Right ventricle myocardium superior (tissue), 1 donor: ENCODE data around the gene MRPL54. TPM values are rescaled to one million over a fixed set of nuclear protein-coding genes. Genes with fewer than 3 reads are reported as not detected.
"Not testable (repeated sequence)": the region's sequence is repeated elsewhere in the genome, so short reads cannot be mapped to it uniquely, and the experiment has no call there.

Source experiments
- ATAC-seq: fragments of 200-7000 bp; cut with Tn5 transposase; one replicate; pipeline ENCODE4 v1.9.1; 2020; ENCODE audit warnings: mild to moderate bottlenecking; ENCODE audit not compliant: poor library complexity
- DNase-seq: peaks from one replicate; pipeline ENCODE4 v3.0.0-alpha.2; 2020
- intact Hi-C: fragments of 100-400 bp; cut with DNase I; formaldehyde crosslinking; loops from one replicate; pipeline ENCODE4 v1.11.2; 2022
- total RNA-seq: library from RNA; stranded (reverse); fragmentation: NEBNext Ultra II Directional; extraction: Animal tissue kit (Norgen Biotek cat#: 25700); gene quantifications from one replicate; pipeline ENCODE4 v1.2.1, GENCODE V29; 2021
- donor health status: DM: no; HTN: yes; CAD: no; lungs with severe emphysema.

Gene MRPL54
- total RNA-seq, 1 donor from 2014 or later = 70.5 TPM

DNA sequence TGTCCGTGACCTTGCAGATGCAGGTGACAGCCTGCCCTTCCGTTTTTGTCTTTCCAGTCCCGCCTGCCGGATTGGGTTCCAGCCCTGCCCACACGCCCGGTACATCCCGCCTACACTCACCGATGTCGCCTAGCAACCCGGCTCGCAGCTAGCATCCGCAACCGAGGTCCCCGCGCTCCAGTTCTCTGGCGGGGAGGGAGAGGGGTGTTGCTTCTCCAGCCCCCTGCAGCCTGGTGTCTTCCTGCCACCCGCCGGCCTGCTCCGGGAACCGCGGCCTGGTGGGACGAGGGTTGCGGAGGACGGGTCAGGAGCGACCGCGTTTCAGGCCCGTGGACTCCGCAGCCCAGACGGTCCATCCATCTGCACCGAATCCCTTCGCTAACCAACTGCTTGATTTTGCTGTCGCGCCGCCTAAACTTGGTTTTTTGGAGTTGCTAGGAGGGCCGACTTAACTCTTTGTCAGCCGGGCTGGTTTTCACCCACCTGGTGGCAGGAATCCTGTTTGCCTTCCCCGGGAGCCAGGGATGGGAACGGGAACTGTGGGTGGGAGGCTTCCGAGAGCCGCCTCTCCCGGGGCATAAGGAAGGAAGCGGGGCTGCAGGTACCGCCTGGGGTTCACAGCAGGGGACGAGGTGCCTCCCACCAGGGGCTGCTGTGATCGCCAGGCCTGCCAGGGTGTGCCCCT is 39.1 kb downstream of the MRPL54 start:
- intact Hi-C loops = no loop called here
- DNase-seq (no peak), ATAC-seq (peak; percentile 34)

DNA sequence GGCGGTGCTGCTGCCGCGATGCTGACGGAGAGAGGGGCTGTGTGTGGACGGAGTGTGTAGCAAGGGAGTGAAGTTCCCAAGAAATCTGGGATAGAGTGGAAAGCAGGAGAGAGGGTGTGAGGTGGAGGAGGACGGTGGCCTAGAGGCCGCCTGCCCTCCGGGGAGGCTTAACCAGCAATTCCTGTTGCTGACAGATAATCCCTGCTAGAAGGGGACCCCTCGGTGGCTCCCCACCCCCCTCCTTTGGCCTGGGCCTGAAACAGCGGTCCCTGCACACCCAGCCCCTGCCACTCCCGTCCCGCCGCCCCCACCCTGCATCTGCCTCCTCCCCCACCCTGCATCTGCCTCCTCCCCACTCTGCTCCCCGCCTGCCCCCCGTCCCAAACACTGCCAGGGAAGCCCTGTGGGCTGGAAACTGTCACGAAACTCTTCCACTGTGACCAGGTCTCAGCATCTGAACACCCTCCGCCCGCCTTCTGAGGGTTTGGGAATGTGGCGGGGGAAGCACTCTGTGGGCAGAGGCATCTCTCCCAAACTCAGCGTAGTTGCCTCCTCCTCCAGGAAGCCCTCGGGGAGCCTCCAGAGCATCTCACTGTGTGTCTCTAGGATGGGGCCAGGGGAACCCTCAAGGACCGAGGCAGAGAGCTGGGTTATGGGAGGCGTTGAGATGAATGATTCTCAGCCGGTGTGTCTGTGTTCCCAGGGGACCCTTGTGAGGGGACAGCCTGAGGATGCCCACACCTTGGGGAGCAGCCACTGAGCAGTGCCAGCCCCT is 40.8 kb downstream of the MRPL54 start:
- no peak for DNase-seq
- no peak for ATAC-seq
- intact Hi-C loops = no loop called here

DNA sequence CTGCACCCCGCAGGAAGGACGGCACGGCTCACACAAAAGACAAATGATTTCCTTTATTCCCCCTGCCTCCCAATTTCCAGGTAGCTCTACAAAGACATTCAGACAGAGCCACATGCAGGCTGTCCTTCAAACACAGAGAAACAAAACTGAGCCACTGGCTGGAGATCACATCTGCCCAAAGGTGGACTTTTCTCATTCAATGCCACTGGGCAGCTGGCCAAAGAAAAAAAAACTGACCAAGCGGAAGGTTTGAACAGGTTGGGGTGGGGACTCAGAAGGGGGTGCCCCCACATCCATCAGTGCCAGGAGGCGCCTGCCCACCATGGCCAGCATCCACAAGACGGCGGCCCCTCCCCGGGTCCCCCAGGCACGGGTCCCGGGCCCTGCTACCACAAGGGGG is 41.5 kb downstream of the MRPL54 start:
- no peak for DNase-seq
- ATAC-seq = no peak
- intact Hi-C loops = no loop called here

DNA sequence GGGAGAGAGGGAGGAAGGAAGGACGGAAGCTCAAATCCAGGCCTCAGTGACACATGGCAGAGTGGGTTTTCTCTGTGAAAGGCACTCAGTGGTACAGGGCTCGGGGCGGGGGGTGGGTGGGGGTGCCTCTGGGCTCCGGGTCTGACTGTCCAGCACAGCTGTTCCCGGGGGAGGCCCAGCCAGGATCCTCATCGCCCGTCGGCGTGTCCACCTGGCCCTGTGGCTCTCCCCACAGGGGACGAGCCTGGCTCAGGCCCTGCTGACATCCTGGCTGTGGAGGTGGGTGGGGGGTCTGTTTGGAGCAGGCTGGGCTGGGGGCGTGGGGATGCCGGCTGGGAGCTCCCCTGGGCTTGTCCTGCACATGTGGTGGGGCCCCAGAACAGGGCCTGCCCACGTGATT is 41.9 kb downstream of the MRPL54 start:
- ATAC-seq (no peak), DNase-seq (no peak)
- intact Hi-C loops = no loop called here

DNA sequence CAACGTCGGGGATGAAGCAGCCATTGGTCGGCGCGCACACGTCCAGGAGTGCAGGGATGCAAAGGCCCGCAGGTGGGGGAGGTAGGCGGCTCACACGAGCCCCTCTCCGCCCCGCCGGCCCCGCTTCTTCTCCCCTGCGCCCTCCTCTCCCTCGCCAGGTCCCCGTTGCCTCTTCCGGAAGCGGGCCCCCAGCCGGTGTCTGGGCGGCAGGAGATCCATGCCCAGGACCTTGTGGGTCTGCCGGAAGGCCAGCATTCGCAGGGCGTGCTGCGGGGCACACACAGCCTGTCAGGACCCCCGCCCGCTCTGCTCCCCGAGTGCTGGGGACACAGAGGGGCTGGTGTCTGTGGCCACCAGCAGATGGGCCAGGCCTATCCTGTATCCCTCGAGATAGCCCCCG is 43.4 kb downstream of the MRPL54 start:
- intact Hi-C loops = no loop called here

DNA sequence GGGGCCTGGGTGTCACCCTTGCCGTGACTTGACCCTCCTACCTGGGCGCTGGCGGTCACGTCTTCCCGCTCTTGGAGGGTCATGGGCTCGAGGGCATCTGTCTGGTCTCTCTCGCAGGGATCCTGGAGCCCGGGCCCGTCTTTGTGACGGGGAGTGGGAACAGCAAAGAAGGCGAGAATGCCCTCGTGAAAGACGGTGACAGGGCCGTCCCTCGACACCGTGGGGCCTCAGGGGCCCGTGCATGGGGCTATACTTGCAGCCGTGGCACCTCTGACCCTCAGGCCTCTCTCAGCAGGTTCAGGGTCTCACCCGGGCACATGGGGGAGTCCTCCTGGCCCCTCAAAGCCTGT is 44.6 kb downstream of the MRPL54 start:
- intact Hi-C loops = no loop called here
- DNase-seq (no peak), ATAC-seq (no peak)

More for the DNA sequence above, 43.4 kb downstream of the MRPL54 start:
- DNase-seq (no peak), ATAC-seq (no peak)

DNA sequence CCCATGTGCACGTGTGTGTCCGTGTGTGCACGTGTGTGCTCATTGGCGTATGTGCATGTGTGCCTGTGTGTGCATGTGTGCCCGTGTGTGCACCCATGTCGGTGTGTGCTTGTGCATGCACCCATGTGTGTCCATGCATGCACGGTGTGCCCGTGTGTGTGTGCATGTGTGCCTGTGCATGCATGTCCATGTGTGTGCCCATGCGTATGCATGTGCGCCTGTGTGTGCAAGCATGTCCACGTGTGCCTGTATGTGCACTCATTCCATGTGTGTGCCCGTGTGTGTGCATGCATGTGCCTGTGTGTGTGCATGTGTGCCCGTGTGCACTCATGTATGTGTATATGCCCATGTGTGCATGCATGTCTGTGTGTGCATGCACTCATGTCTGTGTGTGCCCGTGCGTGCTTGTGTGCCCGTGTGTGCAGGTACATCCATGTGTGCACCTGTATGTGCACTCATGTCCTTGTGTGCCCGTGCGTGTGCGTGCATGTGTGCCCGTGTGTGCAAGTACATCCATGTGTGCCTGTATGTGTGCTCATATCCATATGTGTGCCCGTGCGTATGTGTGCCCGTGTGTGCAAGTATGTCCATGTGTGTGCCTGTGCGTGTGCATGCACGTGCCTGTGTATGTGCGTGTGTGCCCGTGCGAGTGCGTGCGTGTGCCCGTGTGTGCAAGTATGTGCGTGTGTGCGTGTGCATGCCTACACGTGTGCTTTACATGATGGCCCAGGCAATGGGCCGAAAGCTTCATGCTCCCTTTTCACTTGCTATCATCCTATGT is 45.3 kb downstream of the MRPL54 start:
- ATAC-seq (no peak), DNase-seq (no peak)
- intact Hi-C loops = no loop called here

DNA sequence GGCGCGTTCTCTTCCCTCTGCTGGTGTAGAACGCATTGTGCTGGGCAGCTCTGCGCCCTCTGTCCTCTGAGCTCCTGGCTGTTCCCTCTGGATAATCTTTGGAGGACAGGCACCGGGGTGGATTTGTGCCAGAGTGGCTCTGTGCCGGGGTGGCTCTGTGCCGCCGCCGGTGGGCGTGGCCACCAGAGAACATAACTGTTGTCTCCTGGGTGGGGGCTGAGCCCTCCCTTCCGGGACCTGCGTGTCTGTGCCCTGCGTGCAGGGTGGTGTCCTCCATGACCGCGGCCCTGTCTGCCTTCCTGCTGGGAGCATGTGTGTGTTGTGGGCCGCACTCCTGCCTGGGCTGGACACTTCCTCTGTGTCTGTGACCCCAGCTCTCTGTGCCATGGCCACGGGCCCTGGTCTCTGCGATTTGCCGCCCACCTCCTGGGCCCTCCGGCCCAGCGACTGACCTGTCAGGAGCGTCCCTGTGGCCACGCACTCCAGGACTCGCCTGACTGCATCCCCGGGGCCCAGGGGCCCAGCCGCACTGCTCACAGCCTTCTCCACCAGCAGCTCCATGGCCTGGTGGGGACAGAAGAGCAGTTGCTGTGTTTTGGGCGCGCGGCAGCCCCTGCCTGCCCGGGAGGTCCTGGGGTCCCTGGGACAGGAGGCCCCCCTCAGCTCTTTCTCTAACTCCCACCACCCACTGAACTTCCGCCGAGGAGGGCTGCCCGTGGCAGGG is 46.1 kb downstream of the MRPL54 start:
- ATAC-seq (peak; percentile 39), DNase-seq (no peak)
- intact Hi-C loops = no loop called here

DNA sequence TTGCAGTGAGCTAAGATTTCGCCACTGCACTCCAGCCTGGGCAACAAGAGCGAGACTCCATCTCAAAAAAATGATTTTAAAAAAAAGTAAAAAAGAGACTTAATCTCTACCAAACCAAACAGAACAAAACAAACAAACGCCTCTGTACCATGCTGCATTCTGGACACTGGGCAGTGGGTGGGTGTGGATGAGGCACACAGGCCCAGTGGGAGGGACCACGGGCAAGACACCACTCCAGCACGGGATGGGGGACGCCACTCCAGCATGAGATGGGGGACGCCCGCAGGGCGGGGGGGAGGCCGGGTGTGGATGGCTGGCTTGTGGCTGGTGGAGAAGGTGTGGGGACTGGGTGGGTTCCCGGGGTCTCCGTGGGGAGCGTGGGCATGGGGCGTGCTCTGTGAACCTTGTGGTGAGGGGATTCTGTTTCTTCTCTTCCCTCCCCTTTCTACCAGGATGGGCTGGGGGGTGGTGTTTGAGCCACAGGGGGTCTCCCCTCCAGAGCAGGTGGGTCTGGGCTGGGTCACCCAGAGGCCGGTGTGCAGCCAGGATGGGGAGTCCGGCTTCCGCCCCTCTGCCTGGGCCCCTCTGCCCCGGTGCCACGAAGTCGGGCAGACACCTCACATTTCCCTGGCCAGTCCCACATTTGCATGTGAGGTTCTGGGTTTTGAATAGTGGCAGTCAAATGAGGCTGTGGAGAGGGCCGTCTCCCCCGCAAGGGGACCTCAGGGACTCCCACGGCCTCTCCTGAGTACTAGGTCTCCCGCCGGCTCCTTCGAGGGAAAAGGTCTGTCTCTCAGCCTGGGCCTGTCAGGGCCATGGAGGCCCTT is 47.6 kb downstream of the MRPL54 start:
- ATAC-seq = no peak
- no peak for DNase-seq
- intact Hi-C loops = no loop called here

DNA sequence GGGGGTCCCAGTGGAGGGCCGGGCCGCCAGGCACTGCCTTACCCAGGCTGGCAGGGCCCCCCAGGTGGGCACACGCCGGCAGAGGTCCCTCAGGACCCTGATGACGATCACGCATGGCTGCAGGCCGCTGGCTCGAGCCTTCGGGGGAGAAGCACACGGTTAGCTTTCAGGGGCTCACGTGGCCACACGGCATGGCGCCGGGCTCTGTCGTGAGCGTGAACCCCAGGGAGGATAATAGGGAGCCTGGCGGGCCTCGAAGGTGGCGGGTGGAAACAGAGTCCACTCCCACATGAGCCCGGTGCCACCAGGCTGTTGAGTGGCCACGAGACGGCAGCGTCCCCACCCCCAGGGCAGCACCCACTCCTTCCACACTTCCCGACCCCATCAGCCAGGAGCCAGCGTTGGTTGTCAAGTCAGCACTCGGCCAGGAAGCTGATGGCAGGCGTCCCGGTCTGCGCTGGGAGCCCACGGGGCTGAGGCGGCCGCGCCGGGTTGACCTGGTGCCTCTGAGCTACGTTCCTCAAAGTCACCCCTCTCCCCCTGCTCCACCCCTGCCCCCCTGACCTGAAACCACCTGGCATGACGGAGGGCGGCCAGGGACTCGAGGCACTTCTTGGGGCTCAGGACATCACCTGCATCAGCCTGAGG is 48.4 kb downstream of the MRPL54 start:
- DNase-seq (no peak), ATAC-seq (no peak)
- intact Hi-C loops = no loop called here

DNA sequence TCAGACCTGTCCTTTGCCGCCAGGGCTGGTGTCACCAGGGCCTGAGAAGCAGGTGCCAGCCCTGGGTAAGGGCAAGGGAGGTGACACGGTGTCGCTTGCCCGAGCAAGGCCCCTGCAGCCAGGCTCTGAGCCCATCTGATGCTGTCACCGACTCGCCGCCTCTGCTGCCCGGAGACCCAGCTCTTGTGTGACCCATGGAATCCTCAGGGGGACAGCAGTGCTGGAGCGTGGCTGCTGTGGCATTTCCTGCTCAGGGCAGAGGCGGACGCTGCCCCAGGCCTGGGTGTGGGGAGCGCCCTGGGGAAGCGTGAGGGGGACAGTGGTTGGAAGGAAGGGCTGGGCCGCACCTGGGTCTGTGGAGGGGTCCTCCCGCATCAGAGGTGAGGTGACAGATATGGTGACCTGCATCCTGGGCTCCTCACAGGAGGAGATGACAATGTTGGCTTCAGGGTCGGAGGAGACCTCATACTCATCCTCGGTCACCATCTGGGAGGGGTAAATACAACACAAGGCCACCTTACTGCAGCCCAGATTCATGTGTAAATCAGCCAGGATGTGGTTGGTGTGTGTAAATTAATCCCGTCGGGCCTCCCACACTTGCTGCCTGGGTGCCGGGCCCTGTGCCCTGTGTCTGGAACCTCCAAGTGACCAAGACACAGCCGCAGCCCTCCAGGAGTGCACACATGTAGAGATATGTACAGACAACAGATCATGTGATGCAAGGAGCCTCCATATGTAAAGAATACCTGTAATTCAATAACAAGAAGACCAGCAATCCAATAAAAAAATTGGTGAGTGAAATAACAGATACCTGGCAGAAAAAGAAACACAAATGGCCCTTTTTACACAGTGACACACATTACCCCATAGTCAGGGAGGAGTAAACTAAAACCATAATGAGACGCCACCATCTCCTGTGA is 51.3 kb downstream of the MRPL54 start:
- peak; percentile 19 for ATAC-seq
- intact Hi-C loops = no loop called here
- no peak for DNase-seq

DNA sequence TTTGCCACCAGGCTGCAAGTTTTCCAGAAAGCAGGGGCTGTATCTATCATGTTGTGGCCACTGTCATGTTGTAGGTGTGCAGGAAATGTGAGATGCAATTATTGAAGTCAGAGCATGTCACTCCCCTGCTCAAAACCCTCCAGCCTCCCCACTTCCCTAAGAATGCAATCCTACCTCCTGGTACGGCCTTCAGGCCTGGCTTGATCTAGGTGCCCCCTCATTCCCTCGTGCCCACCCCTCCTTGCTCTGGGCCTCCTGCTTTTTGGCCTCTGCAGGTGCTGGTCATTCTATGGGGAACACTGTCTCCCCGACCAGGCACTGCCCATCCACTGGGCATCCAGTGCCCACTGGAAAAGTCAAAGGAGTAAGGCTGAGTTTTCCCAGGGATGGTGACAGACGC is 52.2 kb downstream of the MRPL54 start:
- ATAC-seq (no peak), DNase-seq (no peak)
- intact Hi-C loops = no loop called here

DNA sequence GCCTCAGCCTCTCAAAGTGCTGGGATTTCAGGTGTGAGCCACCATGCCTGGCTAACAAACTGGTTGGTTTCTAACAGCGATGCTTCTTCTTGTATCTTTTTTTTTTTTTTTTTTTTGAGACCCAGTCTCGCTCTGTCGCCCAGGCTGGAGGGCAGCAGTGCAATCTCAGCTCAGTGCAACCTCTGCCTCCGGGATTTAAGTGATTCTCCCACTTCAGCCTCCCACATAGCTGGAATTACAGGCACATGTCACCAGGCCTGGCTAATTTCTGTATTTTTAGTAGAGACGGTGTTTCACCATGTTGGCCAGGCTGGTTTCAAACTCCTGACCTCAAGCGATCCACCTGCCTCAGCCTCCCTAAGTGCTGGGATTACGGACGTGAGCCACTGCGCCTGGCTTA is 53.7 kb downstream of the MRPL54 start:
- ATAC-seq, DNase-seq, intact Hi-C loops: not testable (repeated sequence)

DNA sequence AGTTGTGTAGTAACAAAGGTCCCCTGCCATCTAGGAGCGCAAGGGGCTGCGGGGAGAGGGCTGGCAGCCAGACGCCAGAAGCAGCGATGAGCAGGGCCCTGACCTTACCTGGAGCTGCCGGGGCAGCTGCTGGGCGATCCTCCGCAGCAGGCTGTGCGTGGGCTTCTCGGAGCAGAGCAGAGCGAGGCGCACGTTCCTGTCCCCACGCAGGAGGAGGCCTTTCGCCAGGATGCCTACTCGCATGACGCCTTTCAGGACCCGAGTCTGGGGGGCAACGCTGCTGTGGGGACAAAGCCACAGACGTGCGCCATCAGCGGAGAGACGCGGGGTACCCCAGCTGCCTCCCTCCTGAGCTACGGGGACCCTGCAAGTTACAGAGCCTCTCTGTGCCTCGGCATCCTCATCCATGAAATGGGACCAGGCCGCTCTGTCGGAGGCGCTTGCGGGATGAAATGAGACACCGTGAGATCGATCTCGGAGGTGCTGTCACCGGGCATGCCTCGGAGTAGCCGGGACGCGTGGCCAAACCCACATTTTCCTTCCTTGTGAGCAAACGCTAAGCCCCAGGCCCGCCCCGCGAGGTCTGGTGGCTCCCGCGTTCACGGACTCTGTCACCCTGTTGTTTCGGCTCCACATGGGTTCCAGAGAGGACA is 54.2 kb downstream of the MRPL54 start:
- intact Hi-C loops = no loop called here
- DNase-seq = no peak
- ATAC-seq = no peak
